Heart right ventricle (tissue), 16 donors: ENCODE data around the gene ETNK2. TPM values are rescaled to one million over a fixed set of nuclear protein-coding genes. Genes with fewer than 3 reads are reported as not detected.

Source experiments
- ATAC-seq, 8 donors: fragments of 200-7000 bp; cut with Tn5 transposase; one replicate each; pipeline ENCODE4 v1.9.1; 2020; ENCODE audit warnings: mild to moderate bottlenecking in 8 of 8, moderate library complexity in 8 of 8, moderate number of reproducible peaks in 1 of 8
- DNase-seq, 2 donors: peaks; one replicate each; pipeline ENCODE4 v3.0.0-alpha.2; 2020
- H3K27ac ChIP-seq, 10 donors: fragments of 200-600 bp; sonication (generic) in 2 of 10; one replicate each; pipeline versions ENCODE4 v1.5.0 to v1.8.0; 2020 to 2022; ENCODE audit warnings: mild to moderate bottlenecking in 3 of 10
- H3K27me3 ChIP-seq, 7 donors: fragments of 200-600 bp; one replicate each; pipeline ENCODE4 v1.8.0; 2021 to 2022; ENCODE audit warnings: mild to moderate bottlenecking in 2 of 7
- H3K36me3 ChIP-seq, 9 donors: fragments of 200-600 bp; sonication (generic) in 1 of 9; one replicate each; pipeline versions ENCODE4 v1.5.0 to v1.8.0; 2020 to 2022; ENCODE audit warnings: mild to moderate bottlenecking in 2 of 9
- H3K4me1 ChIP-seq, 9 donors: fragments of 200-600 bp; sonication (generic) in 1 of 9; one replicate each; pipeline versions ENCODE4 v1.5.0 to v1.8.0; 2020 to 2022; ENCODE audit warnings: mild to moderate bottlenecking in 4 of 9
- H3K4me3 ChIP-seq, 10 donors: fragments of 200-600 bp; sonication (generic) in 2 of 10; one replicate each; pipeline versions ENCODE4 v1.5.0 to v1.8.0; 2020 to 2022; ENCODE audit warnings: mild to moderate bottlenecking in 7 of 10, moderate library complexity in 2 of 10
- H3K9me3 ChIP-seq, 11 donors: fragments of 200-600 bp in 10 of 11; sonication (generic) in 2 of 11; one replicate each; pipeline versions ENCODE4 v1.5.0 to v1.8.0; 2013 to 2022; ENCODE audit warnings: mild to moderate bottlenecking in 2 of 11, control low read depth in 1 of 11, moderate library complexity in 1 of 11
- CTCF ChIP-seq, 9 donors: fragments of 200-600 bp; sonication (generic) in 2 of 9; IDR thresholded peaks; one replicate each; pipeline versions ENCODE4 v1.5.0 to v1.8.0; 2021 to 2022; ENCODE audit warnings: antibody characterized with exemption in 9 of 9, mild to moderate bottlenecking in 5 of 9, moderate library complexity in 1 of 9
- WGBS, 2 donors: extraction: QIAGEN DNeasy Blood & Tissue Kit; methylation state at CpG; one replicate each; pipeline ENCODE4 v1.1.7; 2013; ENCODE audit warnings: inconsistent platforms in 1 of 2; 5-methylcytosine and 5-hydroxymethylcytosine counted together
- intact Hi-C, 10 donors: fragments of 100-400 bp; cut with DNase I; formaldehyde crosslinking; loops; one replicate each; pipeline versions ENCODE4 v1.11.1 to v1.14.2; 2022
- polyA plus RNA-seq, 2 donors: library from polyadenylated mRNA; stranded (reverse); fragments of 200-250 nt; gene quantifications; one replicate each; pipeline ENCODE4 v1.2.3, GENCODE V29; 2013
- total RNA-seq, 10 donors: library from RNA; stranded (reverse); fragmentation: NEBNext Ultra II Directional in 3 of 10; extraction: Animal tissue kit (Norgen Biotek cat#: 25700) in 3 of 10; gene quantifications; one replicate each; pipeline versions ENCODE4 v1.2.1 to v1.2.4, GENCODE V29; 2021 to 2023
- donor health status: Arrhythmogenic right ventricular cardiomyopathy.
- donor health status: ischemic (EF 13 %, LVEDD 7.1; RV severe dilation, severe dysfunction).
- donor health status: healthy with polysubstance abuse.
- donor health status: DM: no; HTN: yes; CAD: no.
- donor health status: DM: no; HTN: no; CAD: no.
- donor health status: ischemic (EF 25% LVEDD 6.9; RV normal size, moderate dysfunction).
- donor health status: ischemic (EF 25% LVEDD 5.7; RV mildly dilated, moderate dysfunction).
- donor health status: healthy.
- donor health status: DM: yes; HTN: yes; CAD: no.
- donor health status: Ischemic cardiomyopathy.
- donor health status: ischemic (EF 35%, LVEDD 5.7; RV mildly dilated, moderate dysfunction).
- donor health status: nonischemic (EF 11% LVEDD 7.7; RV severe dilation, severe dysfunction).
- donor health status: DM: yes; HTN: yes; CAD: no.
- donor health status: PGD.
- donor health status: ischemic (EF 29% LVEDD 5.4; RV normal size, mild dysfunction).
- donor health status: nonischemic (EF 23%, LVEDD 6.1; RV moderate dilation, normal function).

Gene ETNK2
- total and polyA plus RNA-seq, 12 donors: 0.47 to 5.2 (median 2.3) TPM

- intact Hi-C loops: loop anchor here in 9 of 10 donors (2.0 to 10.0 kb wide), 6 partner anchors 44 to 254 kb away; partner anchors contain the start of gene SOX13 (in 1 of the 9)
- H3K27me3 ChIP-seq: no peaks in the 10 kb centered on the region
- TF ChIP-seq CTCF (IDR thresholded peaks at IDR 0.05): no peak
- H3K36me3 ChIP-seq: peaks cover 0 to 60% (median 30%) of the 10 kb centered on the region in 9 donors
- no peaks in the 10 kb centered on the region for H3K9me3 ChIP-seq
- H3K4me3 ChIP-seq: no peak overlapping the region
- DNase-seq (no peak), ATAC-seq (no peak)
- H3K27ac ChIP-seq: peak overlapping the region in 4 of 10 donors; percentile 40 to 71 (median 62)
- peaks cover 8 to 48% (median 25%) of the 10 kb centered on the region in 9 donors for H3K4me1 ChIP-seq
- WGBS, 2 donors: 90 to 94% methylated on average over 18 of the region's 18 CpGs
Measured at GRCh38 chr1:204125759-204126351, 26.0 kb downstream of the ETNK2 start.

DNA sequence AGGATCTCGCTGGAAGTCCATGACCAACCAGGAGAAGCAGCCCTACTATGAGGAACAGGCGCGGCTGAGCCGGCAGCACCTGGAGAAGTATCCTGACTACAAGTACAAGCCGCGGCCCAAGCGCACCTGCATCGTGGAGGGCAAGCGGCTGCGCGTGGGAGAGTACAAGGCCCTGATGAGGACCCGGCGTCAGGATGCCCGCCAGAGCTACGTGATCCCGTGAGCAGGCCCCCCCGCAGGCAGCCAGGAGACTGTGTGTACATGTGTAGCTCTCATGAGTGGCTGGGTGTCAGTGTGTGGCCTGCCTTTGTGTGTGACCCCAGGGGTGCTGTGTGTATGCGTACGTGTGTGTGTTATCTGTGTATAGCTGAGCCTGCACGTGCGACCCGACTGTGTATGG is 27.2 kb downstream of the ETNK2 start:
- no peaks in the 10 kb centered on the region for H3K9me3 ChIP-seq
- H3K27ac ChIP-seq: no peak overlapping the region
- H3K36me3 ChIP-seq: peaks cover 0 to 72% (median 30%) of the 10 kb centered on the region in 9 donors
- intact Hi-C loops: loop anchor here in 8 of 10 donors (5.0 to 10.0 kb wide), 6 partner anchors 37 to 252 kb away; partner anchors contain the start of gene SOX13 (in 1 of the 8)
- H3K4me1 ChIP-seq: peaks cover 8 to 41% (median 25%) of the 10 kb centered on the region in 9 donors
- WGBS, 2 donors: 93 to 95% methylated on average over 22 of the region's 22 CpGs
- no peaks in the 10 kb centered on the region for H3K27me3 ChIP-seq
- TF ChIP-seq CTCF (IDR thresholded peaks at IDR 0.05): no peak
- no peak for DNase-seq
- no peak overlapping the region for H3K4me3 ChIP-seq
- no peak for ATAC-seq

- H3K9me3 ChIP-seq: no peaks in the 10 kb centered on the region
- intact Hi-C loops: loop anchor here in 2 of 10 donors (5.0 to 10.0 kb wide), 2 partner anchors 36 to 49 kb away; partner anchors contain the start of gene SOX13 (in 1 of the 2)
- peaks cover 0 to 28% (median 19%) of the 10 kb centered on the region in 9 donors for H3K4me1 ChIP-seq
- peaks cover 0 to 85% (median 30%) of the 10 kb centered on the region in 9 donors for H3K36me3 ChIP-seq
- no peak overlapping the region for H3K4me3 ChIP-seq
- ATAC-seq (no peak), DNase-seq (no peak)
- peak in 7 of 9 donors; percentile 7 to 30 (median 17) for TF ChIP-seq CTCF (IDR thresholded peaks at IDR 0.05)
- H3K27ac ChIP-seq: no peak overlapping the region
- WGBS, 2 donors: 77 to 78% methylated on average over 9 of the region's 9 CpGs
- no peaks in the 10 kb centered on the region for H3K27me3 ChIP-seq
Measured at GRCh38 chr1:204123376-204123775, 28.5 kb downstream of the ETNK2 start.

DNA sequence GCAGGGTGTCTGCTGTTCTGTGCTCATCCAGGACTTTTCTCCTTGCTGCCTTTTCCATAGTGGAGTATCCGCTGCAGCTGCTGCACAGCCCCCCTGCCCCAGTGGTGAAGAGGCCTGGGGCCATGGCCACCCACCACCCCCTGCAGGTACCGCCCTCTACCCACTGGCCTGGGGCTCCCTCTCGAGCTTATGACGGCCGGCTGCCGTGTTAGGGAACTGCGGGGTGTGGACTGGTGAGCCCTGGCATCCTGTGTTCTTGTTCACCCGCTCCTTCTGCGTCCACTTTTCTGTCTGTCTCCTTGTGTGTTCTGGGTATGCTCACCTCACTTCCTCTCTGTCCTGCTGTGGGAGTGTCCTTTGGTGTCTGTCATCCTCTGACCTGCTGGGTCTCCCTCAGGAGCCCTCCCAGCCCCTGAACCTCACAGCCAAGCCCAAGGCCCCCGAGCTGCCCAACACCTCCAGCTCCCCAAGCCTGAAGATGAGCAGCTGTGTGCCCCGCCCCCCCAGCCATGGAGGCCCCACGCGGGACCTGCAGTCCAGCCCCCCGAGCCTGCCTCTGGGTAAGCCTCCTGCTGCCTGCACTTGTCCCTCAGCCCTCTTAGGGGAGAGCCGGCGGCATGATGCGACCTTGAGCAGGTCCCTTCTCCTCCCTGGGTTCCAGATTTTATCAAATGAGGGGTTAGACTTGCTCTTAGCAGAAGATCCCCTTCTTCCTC is 29.8 kb downstream of the ETNK2 start:
- ATAC-seq (no peak), DNase-seq (no peak)
- no peak for TF ChIP-seq CTCF (IDR thresholded peaks at IDR 0.05)
- 85 to 91% methylated on average over 17 of the region's 17 CpGs for WGBS, 2 donors
- no peaks in the 10 kb centered on the region for H3K27me3 ChIP-seq
- no peaks in the 10 kb centered on the region for H3K9me3 ChIP-seq
- no peak overlapping the region for H3K4me3 ChIP-seq
- intact Hi-C loops: loop anchor here in 2 of 10 donors (5.0 to 10.0 kb wide), 2 partner anchors 35 to 47 kb away; partner anchors contain the start of gene SOX13 (in 1 of the 2)
- peaks cover 0 to 16% (median 7%) of the 10 kb centered on the region in 9 donors for H3K4me1 ChIP-seq
- no peak overlapping the region for H3K27ac ChIP-seq
- peaks cover 0 to 98% (median 30%) of the 10 kb centered on the region in 9 donors for H3K36me3 ChIP-seq
